GM21526 (cell line): Measurements from ENCODE around the gene DBH.

ENCODE experiments used
- ATAC-seq: cut with Tn5 transposase; IDR thresholded peaks from one replicate; pipeline ENCODE4 v1.9.1; 2021; ENCODE audit warnings: moderate library complexity; ENCODE audit not compliant: unreplicated experiment, low FRiP score

DBH gene

DNA sequence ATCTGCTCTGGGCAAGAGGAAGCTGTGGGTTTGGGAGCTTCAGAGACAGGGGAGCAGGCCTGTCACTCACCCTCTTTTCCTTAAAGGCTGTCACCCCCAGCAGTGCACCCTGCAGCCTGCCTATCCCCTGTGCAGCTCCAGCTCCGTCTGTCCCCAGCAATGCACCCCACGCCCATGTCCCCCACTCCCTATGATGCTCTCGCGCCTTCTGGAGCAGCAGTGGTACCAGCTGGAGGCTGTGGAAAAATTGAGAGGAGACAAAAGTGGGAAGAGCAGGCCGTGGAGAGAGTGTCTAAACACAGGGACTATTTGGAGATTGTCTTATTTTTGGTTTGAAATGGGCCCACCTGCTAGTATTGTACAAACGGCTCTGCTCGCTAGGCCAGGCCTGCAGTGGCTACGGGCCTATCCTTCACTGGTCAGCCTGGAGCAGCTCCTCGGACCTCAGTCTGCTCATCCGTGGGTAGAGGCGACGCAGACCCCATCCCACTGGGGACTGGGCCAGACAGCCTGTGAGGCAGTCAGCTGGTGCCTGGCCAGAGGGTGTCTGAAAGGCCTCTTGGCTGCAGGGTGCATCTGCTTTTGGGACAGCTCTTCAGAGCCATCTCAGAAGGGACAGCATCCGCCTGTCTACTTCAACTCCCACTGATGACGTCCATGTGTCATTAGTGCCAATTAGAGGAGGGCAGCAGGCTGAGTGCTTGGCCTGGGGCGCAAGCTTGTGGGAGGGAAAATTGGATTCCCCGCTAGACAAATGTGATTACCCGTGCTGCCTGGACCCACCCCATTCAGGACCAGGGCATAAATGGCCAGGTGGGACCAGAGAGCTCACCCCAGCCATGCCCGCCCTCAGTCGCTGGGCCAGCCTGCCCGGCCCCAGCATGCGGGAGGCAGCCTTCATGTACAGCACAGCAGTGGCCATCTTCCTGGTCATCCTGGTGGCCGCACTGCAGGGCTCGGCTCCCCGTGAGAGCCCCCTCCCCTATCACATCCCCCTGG, at the start of gene DBH:
Gene DBH, plus strand, starts transcription at position 831 of the 999 bp plus-strand sequence. Its CDS starts 9 bp downstream, at position 840.
- no peak for ATAC-seq

DNA sequence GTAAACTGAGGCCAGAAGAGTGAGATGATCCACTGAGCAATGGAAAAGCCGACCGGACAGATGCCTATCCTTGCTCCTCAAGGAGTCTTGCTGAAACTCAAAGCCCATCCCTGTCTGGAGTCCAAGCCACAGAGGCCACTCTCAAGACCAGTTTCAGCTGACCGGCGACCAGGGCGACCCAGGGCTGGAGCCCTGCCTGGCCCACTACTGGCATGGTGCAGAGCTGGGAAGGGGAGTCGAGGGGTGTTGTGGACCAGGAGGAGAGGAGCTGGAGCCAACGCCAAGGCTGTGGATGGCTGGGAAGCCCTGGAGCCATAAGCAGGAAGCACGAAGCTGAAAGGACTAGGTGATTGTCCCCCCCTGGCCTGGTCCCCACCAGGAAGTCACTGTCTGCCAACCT, 49.1 kb upstream of the DBH start:
- ATAC-seq = no peak

DNA sequence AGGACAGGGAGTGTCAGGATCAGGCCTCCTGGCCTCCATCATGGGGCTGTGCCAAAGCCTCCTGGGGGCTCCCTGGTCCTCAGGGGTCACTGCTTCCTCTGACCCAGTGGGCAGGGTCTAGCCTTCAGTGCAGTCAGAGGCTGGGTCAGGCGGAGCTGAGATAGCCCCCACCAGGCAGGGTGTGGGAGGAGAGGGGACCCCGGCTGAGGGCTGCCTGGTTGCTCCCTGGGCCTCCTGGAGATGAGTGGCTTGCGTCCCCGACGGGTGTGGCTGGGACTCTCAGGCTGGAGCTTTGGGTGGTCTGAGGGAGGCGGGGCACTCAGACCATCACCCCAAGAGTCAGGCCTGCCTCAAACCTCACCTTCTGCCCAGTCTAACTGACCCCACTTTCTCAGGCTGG, 48.7 kb upstream of the DBH start:
- no peak for ATAC-seq

DNA sequence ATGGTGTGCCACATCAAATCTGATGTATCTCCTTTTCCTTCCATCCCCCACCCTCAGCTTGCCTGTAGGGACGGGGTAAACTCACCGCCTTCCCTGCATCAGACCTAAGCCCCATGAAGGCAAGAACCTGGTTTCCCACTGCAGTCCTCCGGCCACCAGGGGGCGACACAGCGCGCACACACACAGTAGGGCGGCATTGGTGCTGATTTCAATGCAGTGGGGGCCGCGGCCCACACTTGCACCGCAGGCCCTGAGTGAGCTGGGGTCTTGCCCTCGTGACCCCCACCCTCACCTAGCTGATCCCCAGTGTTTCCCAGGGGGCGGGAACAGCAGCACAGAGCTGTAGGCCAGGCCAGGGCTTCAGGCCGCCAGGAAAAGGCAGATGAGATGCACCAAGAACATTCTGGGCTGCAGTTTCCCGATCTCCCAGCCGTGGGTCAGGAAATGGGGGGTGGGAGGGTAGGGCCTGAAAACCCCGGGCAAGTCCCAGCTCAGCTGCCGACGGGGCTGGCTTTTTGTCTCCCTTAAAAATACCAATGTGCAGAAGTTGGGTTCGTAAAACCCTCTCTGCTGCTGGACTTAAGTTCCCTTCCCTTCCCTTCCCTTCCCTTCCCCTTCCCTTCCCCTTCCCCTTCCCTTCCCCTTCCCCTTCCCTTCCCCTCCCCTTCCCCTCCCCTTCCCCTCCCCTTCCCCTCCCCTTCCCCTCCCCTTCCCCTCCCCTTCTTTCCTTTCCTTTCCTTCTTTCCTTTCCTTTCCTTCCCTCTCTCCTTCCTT, 46.5 kb upstream of the DBH start:
- no peak for ATAC-seq

DNA sequence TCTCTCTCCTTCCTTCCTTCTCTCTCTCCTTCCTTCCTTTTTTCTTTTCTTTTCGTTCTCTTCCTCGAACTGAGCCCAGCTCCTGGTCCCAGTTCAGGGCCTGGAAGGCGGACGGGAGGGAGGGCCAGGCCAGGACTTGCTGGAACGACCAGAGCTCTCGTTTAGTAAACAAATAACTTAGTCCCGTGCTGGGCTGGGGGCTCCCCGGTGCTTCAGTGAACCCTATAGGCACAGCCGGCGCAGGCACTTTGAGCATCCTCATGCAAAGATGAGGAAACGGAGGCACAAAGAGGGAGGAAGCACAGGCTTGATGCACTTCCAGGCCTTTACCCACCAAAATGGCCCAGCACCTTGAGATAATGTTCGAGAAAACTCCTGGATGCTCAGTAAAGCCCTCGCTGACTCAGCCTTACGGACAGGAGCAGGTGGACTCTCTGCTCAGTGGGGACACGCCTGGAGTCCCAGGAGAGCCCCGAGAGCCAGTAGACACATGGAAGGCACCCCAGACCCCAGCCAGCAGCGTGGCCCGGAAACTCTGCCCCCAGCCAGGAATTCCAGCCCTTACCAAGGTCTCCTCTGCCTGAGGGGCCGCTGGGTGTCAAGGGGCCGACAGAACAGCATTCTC, 45.8 kb upstream of the DBH start:
- no peak for ATAC-seq

GRCh38 chr9:133591116-133591910, 44.9 kb upstream of the DBH start:
- no peak for ATAC-seq

- no peak for ATAC-seq
Observed at GRCh38 chr9:133591985-133592384, 44.2 kb upstream of the DBH start.

- ATAC-seq = no peak
Observed at GRCh38 chr9:133592731-133593409, 43.3 kb upstream of the DBH start.

DNA sequence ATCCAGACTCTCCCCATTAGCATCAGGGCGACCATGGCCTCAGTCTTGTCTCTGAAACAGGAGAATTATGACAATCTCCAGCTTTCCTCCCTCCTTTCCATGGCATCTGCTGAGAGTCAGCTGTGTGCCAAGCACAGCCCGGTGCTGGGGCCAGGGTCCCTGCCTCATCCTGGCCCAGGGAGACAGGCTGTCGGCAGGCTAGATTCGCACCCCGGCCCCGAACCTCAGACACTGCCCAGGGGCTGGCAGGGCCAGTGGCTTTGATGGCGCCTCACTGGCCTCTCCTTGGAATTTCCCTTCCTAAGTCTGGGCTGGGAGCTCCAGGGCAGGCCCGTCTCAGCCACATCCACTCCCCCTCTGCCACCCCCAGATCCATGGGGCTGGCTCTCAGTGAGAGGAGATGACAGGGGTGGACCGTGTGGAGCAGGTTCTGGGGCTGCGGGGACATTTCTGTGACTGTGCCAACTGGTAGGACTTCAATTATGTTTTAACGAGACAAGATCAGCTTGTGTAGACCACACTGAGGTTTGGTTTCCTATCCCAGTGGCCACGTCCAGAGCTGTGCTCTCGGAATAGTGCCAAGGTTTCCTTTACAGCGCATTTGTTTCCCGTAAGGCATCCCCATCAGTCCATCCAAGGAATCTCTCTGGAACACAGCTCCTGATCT, 42.4 kb upstream of the DBH start:
- ATAC-seq = no peak

DNA sequence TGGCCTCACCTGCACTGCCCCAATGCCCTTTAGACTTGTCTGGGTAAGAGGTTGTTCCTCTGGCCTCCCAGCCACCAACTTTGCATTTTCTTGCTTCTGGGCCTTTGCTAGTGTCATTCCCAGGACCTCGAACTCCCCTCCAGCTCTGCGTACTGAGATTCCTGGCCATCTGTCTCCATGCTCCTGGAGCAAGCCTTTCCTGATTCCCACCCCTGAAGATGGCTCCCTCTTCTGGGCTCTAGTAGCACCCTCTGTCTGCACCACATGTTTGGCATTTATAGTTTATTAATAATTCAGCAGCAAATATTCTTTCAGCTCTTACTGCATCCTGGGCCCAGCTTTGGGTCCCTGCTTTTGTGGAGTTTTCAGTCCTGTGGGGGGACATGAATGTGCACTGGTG, 41.9 kb upstream of the DBH start:
- ATAC-seq = no peak

GRCh38 chr9:133595910-133596309, 40.3 kb upstream of the DBH start:
- no peak for ATAC-seq

GRCh38 chr9:133597316-133597957, 38.7 kb upstream of the DBH start:
- ATAC-seq = no peak

GRCh38 chr9:133598978-133599377, 37.2 kb upstream of the DBH start:
- no peak for ATAC-seq

GRCh38 chr9:133599470-133600173, 36.5 kb upstream of the DBH start:
- no peak for ATAC-seq

DNA sequence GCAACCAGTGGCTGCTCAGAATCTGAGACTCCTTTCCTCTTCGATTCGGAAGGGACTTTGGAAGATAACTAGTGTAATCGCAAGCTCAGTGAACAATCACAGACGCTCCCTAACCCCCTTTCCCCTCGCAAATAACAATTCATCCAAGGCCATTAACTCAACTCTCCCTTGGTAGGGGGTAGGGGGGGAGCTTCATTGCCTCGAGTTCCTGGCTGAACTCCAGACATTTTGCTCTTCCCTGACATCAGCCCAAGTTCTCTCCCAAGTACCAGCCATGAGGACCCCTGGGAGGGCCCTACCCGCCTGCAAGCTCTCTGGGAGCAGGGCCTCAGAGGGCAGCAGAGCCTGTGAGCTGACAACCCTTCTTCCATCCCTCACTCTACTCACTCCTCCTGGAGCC, 35.4 kb upstream of the DBH start:
- ATAC-seq = no peak

- no peak for ATAC-seq
Observed at GRCh38 chr9:133601746-133602145, 34.4 kb upstream of the DBH start.

GRCh38 chr9:133602277-133602676, 33.9 kb upstream of the DBH start:
- ATAC-seq = no peak
